Measurements from ENCODE around the gene NAV1.
A peak's percentile ranks its signal among the peaks of the same experiment; 100 is the strongest.
"Not testable (repeated sequence)": the region's sequence is repeated elsewhere in the genome, so short reads cannot be mapped to it uniquely, and the experiment has no call there.

NAV1 gene

GRCh38 chr1:201537467-201537866 is 1.5 kb upstream of the NAV1 start:
- no peak for DNase-seq (ENCODE audit: low read depth in 1 of 2, low spot score in 1 of 2)
- in situ Hi-C loops (cut with HindIII; ENCODE audit: low pct_unique_long_range_greater_than_20kb, low sequenced_read_pairs): no loop called here
- no peak for TF ChIP-seq JUND (IDR thresholded peaks at IDR 0.05; ENCODE audit: low read depth)

DNA sequence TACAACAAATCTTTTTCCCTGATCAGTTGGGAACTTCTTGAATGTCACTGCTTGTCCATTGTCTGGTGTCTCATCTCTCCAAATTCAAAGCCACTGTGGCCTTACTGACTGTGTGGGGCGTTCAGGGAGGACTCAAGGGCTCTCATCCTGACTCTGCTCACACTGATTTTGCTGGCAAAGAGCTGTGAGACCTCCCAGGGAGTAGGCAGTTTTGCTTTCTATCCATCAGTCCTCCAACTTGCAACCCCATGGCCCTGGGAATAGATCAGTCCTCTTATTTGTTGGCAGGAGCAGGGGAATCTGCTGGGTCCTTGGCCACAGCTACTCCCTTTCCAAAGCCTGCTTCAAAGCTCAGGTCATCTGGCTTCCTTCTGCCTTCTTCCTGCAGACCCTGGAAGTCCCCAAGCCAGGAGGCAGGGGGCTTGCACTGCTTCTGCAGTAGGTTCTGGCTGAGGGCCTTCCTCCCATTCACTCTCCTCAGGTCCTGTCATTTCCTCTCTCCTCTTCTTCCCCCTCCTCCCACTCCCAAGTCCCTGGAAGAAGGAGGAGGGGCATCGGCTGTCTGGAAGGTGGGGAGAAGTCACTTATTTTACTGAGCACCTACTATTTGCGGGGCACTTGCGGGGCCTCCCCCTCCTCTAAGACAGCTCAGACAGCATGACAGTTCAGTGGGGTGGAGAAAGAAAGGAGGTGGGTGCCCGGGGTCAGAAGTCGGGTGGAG is 876 bp upstream of the NAV1 start:
- no peak for TF ChIP-seq JUND (IDR thresholded peaks at IDR 0.05; ENCODE audit: low read depth)
- in situ Hi-C loops (cut with HindIII; ENCODE audit: low pct_unique_long_range_greater_than_20kb, low sequenced_read_pairs): no loop called here
- DNase-seq (ENCODE audit: low read depth in 1 of 2, low spot score in 1 of 2): no peak

DNA sequence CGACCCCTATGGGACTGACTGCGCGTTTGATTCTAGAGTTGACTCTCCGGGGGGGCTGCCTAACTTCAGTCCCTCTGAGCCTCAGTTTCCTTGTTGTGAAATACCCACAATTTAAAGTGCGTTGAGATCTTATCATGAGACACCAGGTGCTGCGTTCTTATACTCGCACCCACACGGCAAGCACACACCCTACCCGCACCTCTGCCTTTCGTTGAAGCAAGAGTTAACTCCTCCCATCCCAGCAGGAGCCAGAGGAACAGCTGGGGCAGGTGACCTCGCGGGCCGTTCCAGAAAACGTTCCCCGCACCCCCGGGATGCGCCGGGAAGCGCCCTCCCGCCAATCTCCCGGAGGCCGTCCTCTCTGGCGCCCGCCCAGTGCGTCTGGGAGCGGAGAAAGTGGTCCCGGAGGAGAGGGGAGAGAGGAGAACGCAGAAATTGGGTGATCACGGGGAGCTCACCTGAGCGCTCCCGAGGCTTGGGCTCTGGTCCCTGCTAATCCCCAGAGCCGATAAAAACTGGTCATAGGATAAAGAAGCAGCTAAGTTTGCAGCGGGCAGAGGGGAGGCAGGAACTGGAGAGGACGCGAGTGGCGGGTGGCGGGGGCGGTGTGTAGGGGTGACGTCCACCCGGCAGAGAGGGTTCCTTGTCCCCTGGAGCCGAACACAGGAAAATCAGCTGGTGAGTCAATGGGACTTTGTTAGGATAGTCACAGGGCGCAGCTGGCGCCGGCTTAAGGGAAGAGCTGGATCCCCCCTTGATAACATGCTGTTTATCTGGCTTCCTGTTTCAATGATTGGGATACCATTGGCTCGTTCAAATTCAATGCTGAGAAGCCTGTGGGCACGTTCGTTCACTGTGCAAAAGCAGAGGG is 869 bp downstream of the NAV1 start:
- in situ Hi-C loops (cut with HindIII; ENCODE audit: low pct_unique_long_range_greater_than_20kb, low sequenced_read_pairs): no loop called here
- no peak for DNase-seq (ENCODE audit: low read depth in 1 of 2, low spot score in 1 of 2)
- no peak for TF ChIP-seq JUND (IDR thresholded peaks at IDR 0.05; ENCODE audit: low read depth)

DNA sequence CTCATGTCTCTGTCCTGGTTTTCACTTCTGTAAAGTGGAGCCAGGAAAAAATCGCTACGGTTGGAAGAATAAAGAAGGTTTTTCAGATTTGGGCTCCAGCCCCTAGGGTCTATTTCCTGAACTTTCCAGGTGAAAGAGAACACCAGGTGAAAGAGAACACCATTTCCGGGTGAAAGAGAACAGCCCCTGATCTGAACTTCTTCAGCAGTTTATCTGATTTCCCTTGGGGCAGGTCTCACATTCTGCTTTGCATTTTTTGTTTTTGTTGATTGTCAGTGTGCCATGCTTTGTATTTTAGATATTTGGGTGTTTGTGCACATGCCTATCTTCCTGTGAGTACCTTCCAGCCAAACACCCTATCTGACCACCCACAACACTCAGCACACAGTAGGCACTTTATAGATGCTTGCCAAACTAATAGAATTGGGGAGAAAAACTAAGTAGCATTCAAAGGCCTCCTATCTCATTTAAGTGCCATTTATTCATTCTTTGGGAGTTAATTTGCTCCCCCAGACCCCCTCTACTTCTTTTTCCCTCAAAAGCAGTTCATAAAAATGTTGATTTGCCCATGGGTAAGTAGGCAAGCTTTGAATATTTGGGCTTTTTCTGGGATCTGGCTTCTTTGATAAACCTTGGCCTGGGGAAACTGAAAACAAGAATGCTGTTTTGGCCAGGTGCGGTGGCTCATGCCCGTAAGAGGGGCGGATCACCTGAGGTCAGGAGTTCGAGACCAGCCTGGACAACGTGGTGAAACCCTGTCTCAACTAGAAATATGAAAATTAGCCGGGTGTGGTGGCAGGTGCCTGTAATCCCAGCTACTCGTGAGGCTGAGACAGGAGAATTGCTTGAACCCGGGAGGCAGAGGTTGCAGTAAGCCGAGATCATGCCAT is 2.2 kb downstream of the NAV1 start:
- no peak for DNase-seq (ENCODE audit: low read depth in 1 of 2, low spot score in 1 of 2)
- no peak for TF ChIP-seq JUND (IDR thresholded peaks at IDR 0.05; ENCODE audit: low read depth)
- in situ Hi-C loops (cut with HindIII; ENCODE audit: low pct_unique_long_range_greater_than_20kb, low sequenced_read_pairs): no loop called here

DNA sequence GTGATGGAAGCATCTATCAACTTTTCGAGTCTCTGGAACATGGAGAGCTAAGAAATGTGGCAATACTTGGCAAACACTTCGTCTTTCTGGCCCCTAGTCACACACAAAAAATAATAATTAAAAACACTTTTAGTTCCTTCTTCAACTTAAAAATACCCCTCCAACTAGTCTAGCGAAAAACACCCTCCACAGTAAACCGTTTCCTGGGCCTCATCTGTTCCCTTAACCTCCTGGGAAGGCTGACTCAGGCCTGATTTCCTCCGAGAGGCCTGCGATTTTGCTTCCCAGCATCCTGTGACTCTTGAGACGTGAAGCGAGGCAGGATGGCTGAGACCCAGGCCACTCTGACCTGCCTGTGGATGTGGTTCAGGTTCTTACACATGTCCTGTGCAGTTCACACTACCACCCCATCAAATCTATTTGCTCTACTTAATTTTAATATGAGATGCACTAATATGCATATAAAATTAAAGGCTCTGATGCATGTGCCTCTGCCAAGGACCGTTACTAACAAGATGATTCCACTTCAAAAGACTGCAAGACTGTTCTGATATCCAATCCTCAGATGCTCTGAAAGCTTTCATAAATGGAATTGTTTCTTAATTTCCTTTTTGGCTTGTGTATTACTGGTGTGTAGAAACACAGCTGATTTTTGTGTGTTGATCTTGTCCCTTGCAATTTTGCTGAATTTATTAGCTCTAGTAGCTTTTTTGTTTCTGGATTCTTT is 3.5 kb downstream of the NAV1 start:
- TF ChIP-seq JUND (IDR thresholded peaks at IDR 0.05; ENCODE audit: low read depth): no peak
- DNase-seq (ENCODE audit: low read depth in 1 of 2, low spot score in 1 of 2): no peak
- in situ Hi-C loops (cut with HindIII; ENCODE audit: low pct_unique_long_range_greater_than_20kb, low sequenced_read_pairs): no loop called here

DNA sequence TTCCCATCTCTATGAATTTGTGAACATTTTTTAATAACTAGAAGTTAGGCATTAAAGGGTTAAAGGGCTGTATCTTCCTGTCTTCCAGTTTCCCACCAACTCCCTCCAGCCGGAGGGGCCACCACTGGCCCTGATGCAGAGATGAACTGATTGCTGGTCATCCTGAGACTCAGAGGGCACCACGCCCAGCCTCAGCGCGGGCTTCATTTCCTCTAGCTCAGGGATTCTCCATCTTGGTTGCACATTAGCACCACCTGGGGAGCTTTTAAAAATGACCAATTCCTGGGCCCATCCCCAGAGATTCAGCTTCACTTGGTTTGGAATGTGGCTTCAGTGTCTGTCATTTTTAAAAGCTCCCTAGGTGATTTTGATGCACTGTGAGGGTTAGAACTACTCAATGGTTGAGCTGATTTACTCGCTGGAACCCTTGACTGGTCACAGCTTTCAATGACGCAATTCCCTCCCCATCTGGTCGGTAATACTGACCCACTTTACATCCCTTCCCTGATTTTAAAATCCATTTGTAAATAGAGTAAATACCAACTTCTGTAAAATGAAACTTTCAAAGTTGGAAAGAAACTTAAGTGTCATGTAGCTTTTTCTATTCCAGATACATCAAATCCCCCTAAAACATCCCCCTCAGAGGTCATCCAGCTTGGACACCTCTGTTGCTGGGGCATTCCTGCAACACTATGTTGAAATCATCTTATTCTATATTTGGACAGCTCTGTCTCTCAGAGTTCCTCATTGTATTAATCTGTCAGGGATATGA is 5.1 kb downstream of the NAV1 start:
- TF ChIP-seq JUND (IDR thresholded peaks at IDR 0.05; ENCODE audit: low read depth): no peak
- DNase-seq (ENCODE audit: low read depth in 1 of 2, low spot score in 1 of 2): no peak
- in situ Hi-C loops (cut with HindIII; ENCODE audit: low pct_unique_long_range_greater_than_20kb, low sequenced_read_pairs): no loop called here

DNA sequence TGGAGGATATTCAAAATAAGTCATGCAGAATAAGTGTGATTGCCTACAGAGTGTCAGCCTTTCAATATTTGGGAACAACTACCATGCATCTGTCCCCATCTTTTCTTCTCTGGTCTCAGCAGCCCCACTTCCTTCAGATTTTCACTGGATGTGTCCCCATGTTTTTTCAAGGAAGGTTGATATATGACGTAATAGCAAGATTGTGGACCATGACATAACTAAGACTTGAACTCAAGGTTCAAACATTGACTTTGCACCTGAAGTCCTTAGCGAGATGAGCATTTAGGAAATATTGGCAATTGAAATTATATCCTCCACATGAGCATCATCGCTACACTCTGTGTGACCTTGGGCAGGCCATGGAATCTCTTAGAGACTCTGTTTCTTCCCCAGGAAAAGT is 5.8 kb downstream of the NAV1 start:
- TF ChIP-seq JUND (IDR thresholded peaks at IDR 0.05; ENCODE audit: low read depth): no peak
- in situ Hi-C loops (cut with HindIII; ENCODE audit: low pct_unique_long_range_greater_than_20kb, low sequenced_read_pairs): no loop called here
- DNase-seq (ENCODE audit: low read depth in 1 of 2, low spot score in 1 of 2): no peak

DNA sequence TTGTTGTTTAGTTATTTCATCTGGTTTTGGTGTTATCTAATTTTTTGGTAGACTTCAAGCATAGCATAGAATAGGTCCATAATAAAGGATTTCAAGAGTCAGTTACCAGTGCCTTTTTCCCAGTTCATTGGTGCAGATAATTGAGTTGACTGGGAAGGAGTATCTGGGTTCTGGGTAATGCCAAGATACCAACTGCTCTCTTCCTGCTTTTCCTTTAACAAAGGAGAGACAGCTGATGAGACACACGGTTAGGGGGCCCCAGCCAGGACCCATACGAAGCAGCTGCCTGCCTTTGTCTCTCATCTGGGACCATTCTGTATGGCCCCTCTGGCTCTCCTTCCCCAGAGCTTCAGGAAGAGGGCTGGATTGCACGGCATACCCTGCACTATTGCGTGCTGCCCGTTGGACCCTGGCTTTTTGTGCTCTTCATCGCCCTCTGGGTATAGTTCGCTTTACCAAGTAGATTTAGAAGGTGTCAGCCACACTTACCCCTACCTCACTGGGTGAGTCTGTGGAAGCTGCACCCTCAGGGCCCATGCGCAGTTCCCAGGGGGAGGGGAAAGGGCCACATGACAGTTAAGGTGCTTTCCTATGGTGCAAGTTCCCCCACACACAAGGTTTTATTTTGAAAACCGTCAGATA is 7.0 kb downstream of the NAV1 start:
- TF ChIP-seq JUND (IDR thresholded peaks at IDR 0.05; ENCODE audit: low read depth): no peak
- peak in 1 of 2 experiments; percentile 34 for DNase-seq (ENCODE audit: low read depth in 1 of 2, low spot score in 1 of 2)
- in situ Hi-C loops (cut with HindIII; ENCODE audit: low pct_unique_long_range_greater_than_20kb, low sequenced_read_pairs): no loop called here

DNA sequence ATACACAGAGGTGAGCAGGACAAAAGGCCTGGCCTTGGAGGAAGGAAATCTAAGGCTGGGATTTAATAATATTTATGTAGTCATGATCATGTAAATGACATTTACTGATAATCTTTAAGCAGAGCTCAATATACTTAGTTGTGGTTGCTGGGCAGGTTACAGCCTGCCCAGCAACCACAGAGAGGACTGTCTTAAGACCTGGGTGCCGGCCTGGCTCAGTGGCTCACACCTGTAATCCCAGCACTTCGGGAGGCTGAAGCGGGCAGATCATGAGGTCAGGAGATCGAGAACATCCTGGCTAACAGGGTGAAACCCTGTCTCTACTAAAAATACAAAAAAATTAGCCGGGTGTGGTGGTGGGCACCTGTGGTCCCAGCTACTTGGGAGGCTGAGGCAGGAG is 10.6 kb downstream of the NAV1 start:
- in situ Hi-C loops (cut with HindIII; ENCODE audit: low pct_unique_long_range_greater_than_20kb, low sequenced_read_pairs); DNase-seq (ENCODE audit: low read depth in 1 of 2, low spot score in 1 of 2): not testable (repeated sequence)

GRCh38 chr1:201551096-201551495 is 12.2 kb downstream of the NAV1 start:
- DNase-seq (ENCODE audit: low read depth in 1 of 2, low spot score in 1 of 2): no peak
- TF ChIP-seq JUND (IDR thresholded peaks at IDR 0.05; ENCODE audit: low read depth): no peak
- in situ Hi-C loops (cut with HindIII; ENCODE audit: low pct_unique_long_range_greater_than_20kb, low sequenced_read_pairs): no loop called here

Data from T47D (cell line).